ENCODE results near the gene TMEM150B.

DNA sequence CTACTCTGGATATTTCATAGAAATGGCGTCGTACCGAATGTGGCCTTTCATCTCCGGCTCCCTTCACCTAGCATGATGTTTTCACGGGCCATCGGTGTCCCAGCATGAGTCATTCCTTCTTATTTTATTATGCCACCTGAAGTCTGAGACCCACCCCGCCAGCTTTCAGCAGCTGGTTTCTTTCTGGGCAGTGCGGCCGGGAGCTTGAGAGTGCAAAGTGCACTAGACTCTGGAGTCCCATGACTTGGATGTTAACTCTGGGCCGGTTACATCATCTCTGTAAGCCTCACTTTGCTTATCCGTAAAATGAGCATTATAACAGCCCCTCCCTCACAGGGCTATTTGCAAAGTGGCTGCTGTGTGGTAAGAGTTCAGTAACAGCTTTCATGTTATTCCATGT is 8.7 kb upstream of the TMEM150B start:
- TF ChIP-seq JUNB (CRISPR knock-in tag; IDR thresholded peaks at IDR 0.05; ENCODE audit: borderline replicate concordance): no peak
- TF ChIP-seq, protein P1, sequence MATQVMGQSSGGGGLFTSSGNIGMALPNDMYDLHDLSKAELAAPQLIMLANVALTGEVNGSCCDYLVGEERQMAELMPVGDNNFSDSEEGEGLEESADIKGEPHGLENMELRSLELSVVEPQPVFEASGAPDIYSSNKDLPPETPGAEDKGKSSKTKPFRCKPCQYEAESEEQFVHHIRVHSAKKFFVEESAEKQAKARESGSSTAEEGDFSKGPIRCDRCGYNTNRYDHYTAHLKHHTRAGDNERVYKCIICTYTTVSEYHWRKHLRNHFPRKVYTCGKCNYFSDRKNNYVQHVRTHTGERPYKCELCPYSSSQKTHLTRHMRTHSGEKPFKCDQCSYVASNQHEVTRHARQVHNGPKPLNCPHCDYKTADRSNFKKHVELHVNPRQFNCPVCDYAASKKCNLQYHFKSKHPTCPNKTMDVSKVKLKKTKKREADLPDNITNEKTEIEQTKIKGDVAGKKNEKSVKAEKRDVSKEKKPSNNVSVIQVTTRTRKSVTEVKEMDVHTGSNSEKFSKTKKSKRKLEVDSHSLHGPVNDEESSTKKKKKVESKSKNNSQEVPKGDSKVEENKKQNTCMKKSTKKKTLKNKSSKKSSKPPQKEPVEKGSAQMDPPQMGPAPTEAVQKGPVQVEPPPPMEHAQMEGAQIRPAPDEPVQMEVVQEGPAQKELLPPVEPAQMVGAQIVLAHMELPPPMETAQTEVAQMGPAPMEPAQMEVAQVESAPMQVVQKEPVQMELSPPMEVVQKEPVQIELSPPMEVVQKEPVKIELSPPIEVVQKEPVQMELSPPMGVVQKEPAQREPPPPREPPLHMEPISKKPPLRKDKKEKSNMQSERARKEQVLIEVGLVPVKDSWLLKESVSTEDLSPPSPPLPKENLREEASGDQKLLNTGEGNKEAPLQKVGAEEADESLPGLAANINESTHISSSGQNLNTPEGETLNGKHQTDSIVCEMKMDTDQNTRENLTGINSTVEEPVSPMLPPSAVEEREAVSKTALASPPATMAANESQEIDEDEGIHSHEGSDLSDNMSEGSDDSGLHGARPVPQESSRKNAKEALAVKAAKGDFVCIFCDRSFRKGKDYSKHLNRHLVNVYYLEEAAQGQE (IDR thresholded peaks at IDR 0.05; ENCODE audit: borderline replicate concordance in 1 of 2, low read depth in 1 of 2, low read length in 2 of 2): no peak
- TF ChIP-seq TAF1 (CRISPR knock-in tag; IDR thresholded peaks at IDR 0.05): 0 out of 2 replicates have a peak, but pooled peaks have one; percentile 33
- TF ChIP-seq POLR2A (IDR thresholded peaks at IDR 0.05; ENCODE audit: insufficient read depth in 1 of 2, low read depth in 2 of 2, low read length in 2 of 2): peak; percentile 48 to 81; a peak in 3 of 4 replicates
- TF ChIP-seq SMYD3 (CRISPR knock-in tag; IDR thresholded peaks at IDR 0.05): no peak
- TF ChIP-seq PHB2 (IDR thresholded peaks at IDR 0.05; ENCODE audit: partially characterized antibody): no peak
- TF ChIP-seq AHDC1 (CRISPR knock-in tag; IDR thresholded peaks at IDR 0.05; ENCODE audit: borderline replicate concordance): peak; percentile 27; the same call in 1 of the 2 replicates
- 0 out of 2 replicates have a peak, but pooled peaks have one; percentile 31 for TF ChIP-seq ZNF431 (CRISPR knock-in tag; IDR thresholded peaks at IDR 0.05; ENCODE audit: borderline replicate concordance, low read depth)

Data from HepG2 (cell line).